Aorta (tissue), 5 donors: ENCODE data around the gene HOXD10. TPM values are rescaled to one million over a fixed set of nuclear protein-coding genes. Genes with fewer than 3 reads are reported as not detected.

Experiments used
- ATAC-seq: fragments of 200-7000 bp; cut with Tn5 transposase; one replicate; pipeline ENCODE4 v1.9.1; 2022; ENCODE audit warnings: moderate library complexity; ENCODE audit not compliant: low FRiP score
- DNase-seq, 2 donors: peaks; one replicate each; pipeline ENCODE4 v3.0.0-alpha.2; 2020
- H3K27ac ChIP-seq, 2 donors: one replicate each; pipeline ENCODE4 v1.5.1; 2013; ENCODE audit warnings: low read length in 2 of 2, mild to moderate bottlenecking in 2 of 2, moderate library complexity in 2 of 2, control low read depth in 1 of 2, inconsistent platforms in 1 of 2, low read depth in 1 of 2
- H3K27me3 ChIP-seq, 2 donors: one replicate each; pipeline ENCODE4 v1.6.1; 2013; ENCODE audit warnings: control low read depth in 1 of 2, low read length in 1 of 2, mild to moderate bottlenecking in 1 of 2, moderate library complexity in 1 of 2; ENCODE audit not compliant: insufficient read depth in 2 of 2, control insufficient read depth in 1 of 2
- H3K36me3 ChIP-seq, 2 donors: one replicate each; pipeline ENCODE4 v1.6.1; 2013; ENCODE audit warnings: control low read depth in 1 of 2, low read length in 1 of 2, mild to moderate bottlenecking in 1 of 2; ENCODE audit not compliant: insufficient read depth in 2 of 2, control insufficient read depth in 1 of 2
- H3K4me1 ChIP-seq, 2 donors: one replicate each; pipeline ENCODE4 v1.6.1; 2013; ENCODE audit warnings: low read length in 2 of 2, control low read depth in 1 of 2, mild to moderate bottlenecking in 1 of 2, moderate library complexity in 1 of 2; ENCODE audit not compliant: insufficient read depth in 2 of 2, control insufficient read depth in 1 of 2
- H3K4me3 ChIP-seq, 2 donors: one replicate each; pipeline ENCODE4 v1.5.1; 2013; ENCODE audit warnings: low read length in 2 of 2, control low read depth in 1 of 2, mild to moderate bottlenecking in 1 of 2
- H3K9me3 ChIP-seq: one replicate; pipeline ENCODE4 v1.6.1; 2013; ENCODE audit warnings: mild to moderate bottlenecking, low read length; ENCODE audit not compliant: control insufficient read depth
- WGBS, 2 donors: extraction: QIAGEN DNeasy Blood & Tissue Kit; methylation state at CpG; one replicate each; pipeline ENCODE4 v1.1.7; 2013; 5-methylcytosine and 5-hydroxymethylcytosine counted together
- intact Hi-C, 2 donors: fragments of 100-400 bp; cut with DNase I; formaldehyde crosslinking; loops; one replicate each; pipeline versions ENCODE4 v1.14.2 to v1.15.0; 2022
- polyA plus RNA-seq, 2 donors: library from polyadenylated mRNA; stranded (reverse); fragments of 200-250 nt; gene quantifications; one replicate each; pipeline ENCODE4 v1.2.3, GENCODE V29; 2013
- total RNA-seq, 2 donors: library from RNA; stranded (reverse); fragmentation: NEBNext Ultra II Directional; extraction: Animal tissue kit (Norgen Biotek cat#: 25700); gene quantifications; one replicate each; pipeline ENCODE4 v1.2.1, GENCODE V29; 2021
- donor health status: healthy with polysubstance abuse.
- donor health status: Bipolar disorder and iron deficiency.
- donor health status: DM: no; HTN: no; CAD: no.
- donor health status: DM: no; HTN: no; CAD: no.
- donor health status: DM: yes; HTN: yes; CAD: no.

Gene HOXD10
- total and polyA plus RNA-seq, 4 donors: 1.4 TPM; not detected in 3

DNA sequence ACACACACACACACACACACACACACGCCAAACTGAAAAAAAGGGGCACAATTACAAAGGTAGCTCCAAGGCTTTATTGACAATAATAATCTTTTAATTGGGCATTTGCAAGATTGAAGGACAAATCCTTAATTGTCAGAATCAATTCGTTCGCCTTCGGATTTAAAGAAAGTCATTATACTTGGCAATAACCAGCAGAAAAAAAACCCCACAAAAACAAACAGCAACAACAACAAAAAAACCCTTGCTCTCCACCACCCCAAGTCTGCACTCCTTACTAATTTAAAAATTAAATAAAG is 11.1 kb downstream of the HOXD10 start:
- Histone ChIP-seq H3K4me3 (no peak overlapping the region), H3K9me3 (no peaks in the 10 kb centered on the region), H3K27me3 (no peaks in the 10 kb centered on the region), H3K4me1 (no peaks in the 10 kb centered on the region), H3K27ac (no peak overlapping the region), H3K36me3 (no peaks in the 10 kb centered on the region)
- 57 to 60% methylated on average over 4 of the region's 4 CpGs for WGBS, 2 donors
- DNase-seq (no peak), ATAC-seq (no peak)
- intact Hi-C loops: loop anchor here (1.0 to 5.0 kb wide), 5 partner anchors 511 to 1020 kb away; no protein-coding TSS in a partner anchor

DNA sequence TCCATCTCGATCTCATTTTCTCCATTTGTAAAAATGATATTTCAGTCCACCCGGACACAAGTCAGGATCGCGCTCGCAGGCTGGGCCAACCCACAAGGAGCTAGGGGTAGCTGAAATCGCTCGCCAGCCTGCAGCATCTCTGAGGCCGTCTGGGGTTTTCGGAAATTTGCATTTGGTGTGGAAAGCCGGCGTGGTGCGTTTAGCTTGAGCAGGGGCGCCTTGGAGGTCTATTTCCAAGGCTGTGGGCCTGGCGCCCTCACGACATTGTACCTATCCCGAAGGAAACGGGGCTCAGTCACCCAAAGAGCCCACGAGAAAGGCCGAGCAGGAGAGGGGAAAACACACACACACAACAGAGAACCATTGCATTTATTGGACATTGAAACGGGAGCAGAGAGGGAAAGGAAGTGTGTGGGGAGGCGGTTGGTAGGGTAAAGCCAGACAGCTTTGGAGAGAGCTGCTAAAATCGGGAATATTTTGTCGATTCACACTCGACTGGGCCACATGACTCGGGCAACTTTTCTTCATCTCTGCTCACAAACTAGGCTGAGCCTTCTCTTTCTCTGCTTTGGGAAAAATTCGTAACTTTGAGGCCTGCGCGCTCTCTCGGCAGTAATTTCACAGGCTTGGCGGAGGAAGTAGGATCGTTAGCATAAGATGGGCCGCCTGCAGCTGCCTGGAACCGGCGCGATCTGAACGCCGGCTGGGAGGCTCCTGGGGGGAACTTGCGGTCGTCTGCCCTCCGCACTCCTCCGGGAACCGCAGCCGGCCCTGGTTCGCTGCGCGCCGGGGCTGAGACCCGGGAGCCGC is 11.8 kb downstream of the HOXD10 start:
- H3K27me3 ChIP-seq: no peaks in the 10 kb centered on the region
- H3K36me3 ChIP-seq: no peaks in the 10 kb centered on the region
- no peak overlapping the region for H3K27ac ChIP-seq
- 40 to 50% methylated on average over 49 of the region's 49 CpGs for WGBS, 2 donors
- peak overlapping the region in 1 of 2 donors; percentile 61 for H3K4me3 ChIP-seq
- intact Hi-C loops: loop anchor here (5.0 kb wide), 2 partner anchors 684 to 1019 kb away; no protein-coding TSS in a partner anchor
- DNase-seq: no peak
- H3K4me1 ChIP-seq: no peaks in the 10 kb centered on the region
- ATAC-seq: peak; percentile 39
- H3K9me3 ChIP-seq: no peaks in the 10 kb centered on the region

DNA sequence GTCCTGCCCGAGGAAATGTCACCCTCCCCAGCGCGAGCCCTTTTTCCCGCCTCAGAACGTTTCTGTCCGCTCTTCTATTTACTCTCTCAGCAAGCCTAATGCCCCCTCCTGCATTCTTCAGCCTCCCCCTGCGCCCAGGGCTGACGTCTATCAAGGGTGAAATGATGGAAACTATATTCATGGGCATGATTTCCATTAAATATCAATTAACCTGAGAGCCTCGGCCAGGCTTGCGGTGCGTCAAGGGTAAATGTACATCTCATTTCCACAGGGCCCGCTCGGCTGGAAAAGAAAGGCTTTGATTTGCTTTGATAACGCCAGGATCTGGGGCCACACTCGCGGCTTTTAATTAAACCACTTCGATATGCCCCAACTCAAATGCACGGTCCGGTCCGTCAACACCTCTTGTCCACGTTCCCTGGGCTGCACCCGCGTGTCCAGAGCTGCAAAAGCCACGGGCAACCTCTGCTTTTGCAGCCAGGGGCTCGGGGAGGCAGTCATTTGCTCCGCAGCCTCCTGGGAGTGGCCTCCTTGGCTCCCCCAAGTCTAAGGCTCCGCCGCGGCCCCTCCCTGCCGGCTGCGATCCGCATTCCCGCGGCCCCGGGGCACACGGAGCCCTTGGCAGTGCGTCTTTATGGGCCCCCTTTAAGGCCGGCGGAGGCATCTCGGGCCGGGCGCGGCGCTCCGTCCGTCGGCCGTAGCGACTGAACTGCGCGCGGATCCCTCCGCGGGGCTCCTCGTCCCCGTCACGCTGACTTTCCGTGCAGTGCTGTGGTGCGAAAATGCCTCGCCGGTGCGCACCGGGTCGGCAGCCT is 12.6 kb downstream of the HOXD10 start, which contains the start of gene HOXD8:
Gene HOXD8 (plus strand): TSS at position 724 of the 815 bp plus-strand sequence. CDS start 662 bp downstream, outside the sequence.
- Histone ChIP-seq H3K4me3 (peak within 1 kb of the TSS; percentile 61 to 83), H3K27me3 (no peaks in the 10 kb centered on the region), H3K4me1 (no peaks in the 10 kb centered on the region), H3K36me3 (no peaks in the 10 kb centered on the region), H3K9me3 (no peaks in the 10 kb centered on the region), H3K27ac (peak within 1 kb of the TSS; percentile 54 to 64)
- intact Hi-C loops: loop anchor here (5.0 kb wide), 2 partner anchors 683 to 1018 kb away; no protein-coding TSS in a partner anchor
- ATAC-seq (peak; percentile 91), DNase-seq (peak; percentile 80 to 93)
- WGBS, 2 donors: 1 to 3% methylated on average over 64 of the region's 64 CpGs

DNA sequence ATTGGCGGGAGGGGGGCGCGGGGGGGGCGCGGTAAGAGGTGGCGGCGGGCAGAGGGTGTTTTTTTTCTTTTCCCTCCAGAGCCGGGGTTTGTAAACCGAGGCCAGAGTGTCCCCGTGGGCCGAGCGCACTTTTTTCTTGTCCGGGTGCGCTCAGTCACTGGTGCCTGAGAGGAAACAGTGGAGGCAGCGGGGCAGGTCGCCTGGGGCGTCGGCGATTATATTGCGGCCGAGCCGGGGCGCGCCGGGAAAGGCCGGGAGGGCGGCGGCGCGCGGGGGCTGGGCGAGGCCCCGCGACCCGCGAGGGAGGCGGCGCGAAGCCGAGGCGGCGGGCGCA is 13.2 kb downstream of the HOXD10 start:
- WGBS, 2 donors: 1% methylated on average over 37 to 43 of the region's 43 CpGs
- intact Hi-C loops: loop anchor here (5.0 kb wide), 2 partner anchors 683 to 1018 kb away; no protein-coding TSS in a partner anchor
- Histone ChIP-seq H3K36me3 (no peaks in the 10 kb centered on the region), H3K27ac (peak overlapping the region; percentile 54 to 64), H3K4me3 (peak overlapping the region; percentile 61 to 83), H3K27me3 (no peaks in the 10 kb centered on the region), H3K4me1 (no peaks in the 10 kb centered on the region), H3K9me3 (no peaks in the 10 kb centered on the region)
- peak in 1 of 2 donors; percentile 82 for DNase-seq
- peak; percentile 41 for ATAC-seq

DNA sequence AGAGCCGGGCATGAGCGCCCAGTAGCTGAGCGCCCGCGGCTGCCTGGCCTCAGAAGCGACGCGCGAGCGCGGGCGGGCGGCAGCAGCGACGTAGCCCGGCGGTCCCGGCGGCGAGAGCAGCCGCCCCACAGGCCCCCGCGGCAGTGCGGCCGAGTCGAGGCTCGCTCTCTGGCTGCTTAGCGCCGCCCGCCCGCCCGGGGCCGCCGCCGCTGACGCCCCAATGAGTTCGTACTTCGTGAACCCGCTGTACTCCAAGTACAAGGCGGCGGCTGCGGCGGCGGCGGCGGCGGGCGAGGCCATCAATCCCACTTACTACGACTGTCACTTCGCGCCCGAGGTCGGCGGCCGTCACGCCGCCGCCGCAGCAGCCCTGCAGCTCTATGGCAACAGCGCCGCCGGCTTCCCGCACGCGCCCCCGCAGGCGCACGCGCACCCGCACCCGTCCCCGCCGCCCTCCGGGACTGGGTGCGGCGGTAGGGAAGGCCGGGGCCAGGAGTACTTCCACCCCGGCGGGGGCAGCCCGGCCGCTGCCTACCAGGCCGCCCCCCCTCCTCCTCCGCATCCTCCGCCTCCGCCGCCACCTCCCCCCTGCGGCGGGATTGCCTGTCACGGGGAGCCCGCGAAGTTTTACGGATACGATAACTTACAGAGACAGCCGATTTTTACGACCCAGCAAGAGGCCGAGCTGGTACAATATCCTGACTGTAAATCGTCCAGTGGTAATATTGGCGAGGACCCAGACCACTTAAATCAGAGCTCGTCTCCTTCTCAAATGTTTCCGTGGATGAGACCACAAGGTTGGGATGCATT is 13.8 kb downstream of the HOXD10 start:
- Histone ChIP-seq H3K27ac (peak overlapping the region; percentile 54 to 64), H3K9me3 (no peaks in the 10 kb centered on the region), H3K27me3 (no peaks in the 10 kb centered on the region), H3K4me1 (no peaks in the 10 kb centered on the region), H3K4me3 (peak overlapping the region; percentile 61 to 83), H3K36me3 (no peaks in the 10 kb centered on the region)
- DNase-seq: peak in 1 of 2 donors; percentile 89
- peak; percentile 60 for ATAC-seq
- WGBS, 2 donors: 1% methylated on average over 42 to 100 of the region's 100 CpGs
- intact Hi-C loops: no loop called here

DNA sequence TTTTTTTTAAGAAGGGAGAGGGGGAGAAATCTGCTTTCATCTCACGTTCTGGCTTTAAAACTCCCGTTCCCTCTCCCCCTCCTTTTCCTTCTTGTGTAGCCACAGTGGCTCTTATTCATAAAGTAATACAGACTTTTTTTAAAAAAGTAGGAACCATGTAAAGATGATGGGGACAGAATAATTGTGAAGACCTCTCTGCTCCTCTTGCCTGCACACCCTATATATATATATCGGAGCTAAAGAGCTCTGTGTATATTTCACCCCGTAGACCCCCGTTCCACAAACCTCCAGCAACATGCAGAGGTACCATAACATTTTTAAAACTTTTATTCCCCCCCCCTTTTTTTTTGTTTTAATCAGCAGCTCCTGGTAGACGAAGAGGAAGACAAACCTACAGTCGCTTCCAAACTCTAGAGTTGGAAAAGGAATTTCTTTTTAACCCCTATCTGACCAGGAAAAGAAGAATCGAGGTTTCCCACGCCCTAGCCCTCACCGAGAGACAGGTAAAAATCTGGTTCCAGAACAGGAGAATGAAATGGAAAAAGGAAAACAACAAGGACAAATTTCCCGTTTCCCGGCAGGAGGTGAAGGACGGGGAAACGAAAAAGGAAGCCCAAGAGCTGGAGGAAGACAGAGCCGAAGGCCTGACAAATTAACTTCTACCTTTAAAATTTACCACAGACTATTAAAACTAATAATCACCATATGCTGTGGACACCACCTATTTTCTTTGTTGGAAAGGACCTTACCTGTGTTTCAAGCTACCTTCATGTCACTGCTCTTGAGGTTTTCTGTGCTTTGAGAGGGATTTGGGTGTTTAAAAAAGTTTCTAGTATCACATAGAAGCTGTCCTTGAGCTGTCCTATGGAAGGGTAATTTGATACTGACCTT is 14.6 kb downstream of the HOXD10 start:
- H3K27ac ChIP-seq: no peak overlapping the region
- H3K9me3 ChIP-seq: no peaks in the 10 kb centered on the region
- ATAC-seq: no peak
- H3K36me3 ChIP-seq: no peaks in the 10 kb centered on the region
- H3K4me1 ChIP-seq: no peaks in the 10 kb centered on the region
- H3K27me3 ChIP-seq: no peaks in the 10 kb centered on the region
- peak overlapping the region in 1 of 2 donors; percentile 83 for H3K4me3 ChIP-seq
- intact Hi-C loops: no loop called here
- DNase-seq: no peak
- WGBS, 2 donors: 50 to 69% methylated on average over 15 of the region's 15 CpGs

DNA sequence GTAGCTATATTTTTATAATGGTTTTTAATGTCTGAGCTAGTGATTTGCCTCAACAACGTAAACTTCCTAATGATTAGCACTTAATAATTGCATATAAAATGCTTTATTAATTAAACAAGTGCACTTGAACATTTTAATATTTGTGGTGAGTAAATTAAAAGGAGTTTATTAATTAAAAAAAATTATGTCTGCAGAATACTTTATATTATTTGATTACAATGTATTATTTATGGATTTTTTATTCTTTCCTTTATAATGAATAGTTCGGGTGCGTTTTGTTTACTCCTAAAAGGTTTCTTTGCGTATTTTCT is 15.2 kb downstream of the HOXD10 start:
- DNase-seq (no peak), ATAC-seq (no peak)
- no peaks in the 10 kb centered on the region for H3K27me3 ChIP-seq
- no peak overlapping the region for H3K4me3 ChIP-seq
- no peaks in the 10 kb centered on the region for H3K9me3 ChIP-seq
- H3K27ac ChIP-seq: no peak overlapping the region
- WGBS, 2 donors: 71 to 91% methylated on average over 4 of the region's 4 CpGs
- H3K4me1 ChIP-seq: no peaks in the 10 kb centered on the region
- H3K36me3 ChIP-seq: no peaks in the 10 kb centered on the region
- intact Hi-C loops: no loop called here
